Activated CD4-positive, alpha-beta T cell treated with anti-CD3 and anti-CD28 coated beads, Interleukin-2, amount 50 U/mL, for 4 hours (primary cell): ENCODE data around the gene TATDN2.
"Not testable (repeated sequence)": the region's sequence is repeated elsewhere in the genome, so short reads cannot be mapped to it uniquely, and the experiment has no call there.

Experiments
- DNase-seq, 2 experiments: peaks; one replicate each; pipeline ENCODE4 v3.0.0-alpha.2; 2020

The TATDN2 gene

DNA sequence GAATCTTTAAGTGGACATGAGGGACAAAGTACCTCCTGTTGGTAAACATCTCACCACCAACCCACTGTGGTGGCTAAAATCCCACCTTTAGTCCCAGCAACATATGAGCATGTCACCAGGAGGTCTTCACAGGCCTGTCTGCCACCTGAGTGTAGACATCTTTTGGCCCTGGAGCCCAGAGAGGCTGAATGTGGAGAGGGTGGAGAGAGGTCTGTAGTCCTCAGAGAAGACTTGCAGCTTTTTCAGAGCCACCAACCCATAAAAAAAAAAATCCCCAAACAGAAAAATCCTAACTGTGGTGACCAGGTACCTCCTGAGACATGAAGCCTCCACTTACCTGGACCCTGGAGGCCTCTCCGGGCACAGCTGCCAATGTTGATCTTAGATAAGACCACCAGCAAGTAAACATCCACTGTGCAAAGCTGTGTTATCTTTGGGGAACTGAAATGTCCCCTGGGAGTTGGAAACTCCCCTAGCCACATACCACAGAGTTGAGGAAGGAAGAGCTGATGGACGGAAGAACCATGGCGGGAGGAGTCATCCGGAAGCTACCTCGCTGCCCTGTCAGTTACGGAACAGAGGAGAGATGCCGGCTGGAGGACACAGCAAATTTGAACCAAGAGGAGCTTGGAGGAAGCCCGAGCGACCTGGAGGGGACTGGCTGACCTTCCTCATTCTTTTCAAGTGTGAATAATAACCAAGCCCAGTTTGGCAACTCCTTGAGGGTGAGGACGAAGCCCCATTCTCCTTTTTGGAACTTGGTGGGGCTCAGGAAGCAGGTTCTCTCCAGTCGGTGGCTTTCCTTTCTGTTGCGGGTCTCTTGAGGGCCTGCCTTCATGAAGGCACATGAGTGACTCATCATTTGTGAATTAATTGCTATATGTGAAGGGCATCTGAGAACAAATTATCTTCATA, 44.5 kb downstream of the TATDN2 start, which contains the start of gene GHRL:
GHRL (minus strand) TSS at position 443 of the 915 bp plus-strand sequence. CDS start 2,767 bp downstream, outside the sequence.
- DNase-seq: no peak

DNA sequence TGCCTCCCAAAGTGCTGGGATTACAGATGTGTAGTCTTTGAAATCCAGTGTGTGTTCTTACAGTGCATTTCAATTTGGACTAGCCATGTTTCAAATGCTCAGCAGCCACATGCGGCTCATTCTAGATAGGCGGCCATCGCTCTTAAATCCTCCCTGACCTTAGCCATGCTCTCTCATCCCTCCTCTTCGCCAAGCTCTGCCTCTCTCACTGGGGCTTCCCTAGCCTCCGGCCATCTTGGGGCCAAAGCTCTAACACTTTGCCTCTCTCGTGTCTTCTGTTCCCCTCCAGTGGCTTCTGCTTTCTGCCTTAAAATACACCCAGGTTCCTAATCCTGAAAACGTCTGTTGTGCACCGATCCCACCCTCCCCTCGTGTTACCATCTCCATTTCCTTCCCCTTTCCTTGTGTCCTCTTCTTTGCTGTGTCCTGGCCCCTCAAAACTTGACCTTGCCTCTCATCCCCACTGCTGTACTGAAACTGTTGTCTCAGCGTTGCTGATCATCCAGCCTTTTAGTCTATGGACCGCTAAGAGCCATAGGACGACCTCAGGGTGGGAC, 45.8 kb downstream of the TATDN2 start:
- no peak for DNase-seq

- DNase-seq: not testable (repeated sequence)
Measured at GRCh38 chr3:10298064-10298463, 49.8 kb downstream of the TATDN2 start.

- no peak for DNase-seq
Measured at GRCh38 chr3:10299175-10299574, 50.9 kb downstream of the TATDN2 start.

- DNase-seq: no peak
Measured at GRCh38 chr3:10299679-10300078, 51.4 kb downstream of the TATDN2 start.

DNA sequence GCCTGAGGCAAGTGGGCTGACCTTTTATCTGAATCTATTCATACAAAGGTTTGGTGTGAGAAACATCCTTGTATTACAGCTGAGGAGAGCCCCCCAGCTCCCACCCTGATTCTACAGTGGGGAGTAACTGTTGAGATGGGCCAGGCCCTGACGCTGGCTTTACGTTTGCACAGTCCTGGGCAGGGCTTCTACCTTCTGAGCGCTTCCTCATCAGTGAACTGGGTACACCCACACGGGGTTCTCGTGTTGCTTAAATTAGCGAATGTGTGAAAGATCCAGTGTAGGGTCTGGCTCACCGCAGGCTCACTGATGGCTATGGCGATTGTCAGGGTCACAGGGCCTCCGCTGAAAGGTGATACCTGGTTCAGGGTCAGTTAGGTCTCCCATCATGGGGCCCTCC, 51.8 kb downstream of the TATDN2 start:
- DNase-seq: no peak

DNA sequence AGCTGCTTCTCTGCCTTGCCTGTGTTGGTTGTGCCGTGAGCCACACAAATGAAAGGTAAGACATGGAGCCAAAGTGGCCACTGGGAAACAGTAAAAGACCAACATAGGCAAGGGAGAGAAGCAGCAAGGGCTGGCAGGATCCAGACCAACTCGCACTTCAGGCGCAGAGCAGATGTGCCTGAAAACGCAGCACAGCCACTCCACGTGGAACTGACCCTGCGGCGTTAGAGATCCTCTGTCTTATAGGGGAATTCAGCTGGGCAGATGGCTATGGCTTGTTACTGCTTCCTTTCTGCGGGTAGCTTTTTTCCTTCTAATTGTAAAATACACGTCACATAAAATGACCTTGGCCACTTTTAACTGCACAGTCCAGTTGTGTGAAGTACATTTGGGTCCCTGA, 54.8 kb downstream of the TATDN2 start:
- no peak for DNase-seq

DNA sequence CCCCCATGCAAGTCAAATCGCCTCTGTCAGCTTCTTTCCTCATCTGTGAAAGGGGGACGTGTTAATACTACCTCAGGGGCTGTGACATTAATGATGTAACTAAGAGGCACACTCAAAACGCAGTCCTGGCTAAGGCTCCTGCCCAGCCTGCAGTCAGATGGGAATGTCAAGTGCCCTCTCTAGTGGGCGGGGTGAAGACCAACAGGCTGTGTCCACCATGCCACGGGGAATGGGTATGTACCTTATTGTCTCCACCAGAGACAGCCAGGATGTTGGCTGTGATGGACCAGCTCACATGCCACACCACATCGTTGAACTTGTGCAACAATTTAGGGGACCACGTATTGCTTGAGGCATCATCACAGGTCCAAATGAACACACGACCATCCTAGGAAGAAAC, 55.5 kb downstream of the TATDN2 start:
- DNase-seq: no peak

DNA sequence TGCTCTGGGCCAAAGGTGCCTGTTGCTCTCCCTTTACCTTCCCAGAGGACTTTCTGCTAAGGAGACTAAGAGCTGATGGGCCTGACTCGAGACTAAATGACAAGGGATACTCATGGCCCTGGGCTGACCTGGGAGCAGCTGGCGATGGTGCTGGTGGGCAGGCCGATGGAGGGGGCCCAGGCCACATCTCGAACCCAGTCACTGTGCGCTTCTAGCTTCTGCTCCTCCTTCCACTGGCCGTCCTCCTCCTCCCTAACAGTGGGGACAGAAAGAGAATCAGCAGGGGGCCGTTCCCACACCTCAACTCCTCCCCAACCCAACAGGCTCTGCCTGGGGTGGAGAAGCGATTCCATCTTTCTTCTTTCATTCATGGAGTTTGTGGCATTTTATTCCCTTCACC, 56.6 kb downstream of the TATDN2 start:
- no peak for DNase-seq

DNA sequence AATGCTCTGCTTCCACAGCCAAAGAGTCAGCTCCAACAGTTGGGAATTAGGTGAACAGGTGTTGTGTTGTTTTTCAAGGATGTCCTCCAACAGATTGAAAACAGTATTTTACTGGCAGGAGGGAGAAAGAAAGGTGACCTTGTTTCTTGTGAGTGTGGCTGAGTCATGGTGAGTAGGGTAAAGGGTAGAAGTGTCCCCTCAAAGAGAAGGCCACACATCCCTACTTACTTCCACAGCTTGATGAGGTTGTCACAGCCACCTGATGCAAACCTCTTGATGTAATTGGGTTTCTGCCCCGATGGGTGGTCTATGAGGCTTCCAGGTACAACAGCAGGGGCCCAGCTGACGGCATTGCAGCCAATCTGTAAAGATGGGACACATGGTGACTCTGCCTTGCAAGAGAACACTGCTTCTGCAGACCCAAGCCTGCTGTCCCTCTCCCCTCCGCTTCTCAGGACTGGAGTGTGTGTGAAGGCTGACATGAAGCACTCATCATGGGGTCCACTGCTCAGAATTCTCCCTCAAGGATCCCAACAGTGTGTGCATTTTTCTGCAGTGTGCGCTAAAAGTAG, 57.2 kb downstream of the TATDN2 start:
- no peak for DNase-seq

GRCh38 chr3:10306156-10306555, 57.9 kb downstream of the TATDN2 start:
- no peak for DNase-seq

DNA sequence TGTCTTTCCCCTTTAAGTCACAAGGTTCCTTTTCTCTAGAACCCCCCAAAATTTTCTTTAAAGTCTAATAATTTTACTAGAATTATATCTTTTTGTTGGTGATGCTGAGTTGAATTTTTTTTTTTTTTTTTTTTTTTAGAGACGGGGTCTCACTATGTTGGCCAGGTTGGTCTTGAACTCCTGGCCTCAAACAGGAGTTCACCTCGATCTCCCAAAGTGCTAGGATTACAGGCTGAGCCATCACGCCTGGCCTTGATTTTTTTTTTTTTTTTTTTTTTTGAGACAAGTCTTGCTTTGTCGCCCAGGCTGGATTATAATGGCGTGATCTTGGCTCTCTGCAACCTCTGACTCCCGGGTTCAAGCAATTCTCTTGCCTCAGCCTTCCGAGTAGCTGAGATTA, 60.4 kb downstream of the TATDN2 start:
- DNase-seq: no peak

- no peak for DNase-seq
Measured at GRCh38 chr3:10309736-10310135, 61.5 kb downstream of the TATDN2 start.

DNA sequence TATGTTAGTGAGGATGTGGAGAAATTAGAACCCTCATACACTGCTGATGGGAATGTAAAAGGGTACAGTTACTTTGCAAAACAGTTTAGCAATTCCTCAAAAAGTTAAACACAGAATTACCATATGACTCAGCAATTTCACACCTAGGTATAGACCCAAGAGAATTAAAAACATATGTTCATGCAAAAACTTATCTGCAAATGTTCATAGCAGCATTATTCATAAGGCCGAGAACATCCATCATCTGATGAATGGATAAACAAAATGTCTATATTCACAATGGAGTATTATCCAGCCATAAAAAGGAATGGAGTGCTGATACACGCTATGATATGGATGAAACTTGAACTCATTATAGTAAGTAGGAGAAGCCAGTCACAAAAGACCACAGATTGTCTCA, 62.3 kb downstream of the TATDN2 start:
- no peak for DNase-seq

DNA sequence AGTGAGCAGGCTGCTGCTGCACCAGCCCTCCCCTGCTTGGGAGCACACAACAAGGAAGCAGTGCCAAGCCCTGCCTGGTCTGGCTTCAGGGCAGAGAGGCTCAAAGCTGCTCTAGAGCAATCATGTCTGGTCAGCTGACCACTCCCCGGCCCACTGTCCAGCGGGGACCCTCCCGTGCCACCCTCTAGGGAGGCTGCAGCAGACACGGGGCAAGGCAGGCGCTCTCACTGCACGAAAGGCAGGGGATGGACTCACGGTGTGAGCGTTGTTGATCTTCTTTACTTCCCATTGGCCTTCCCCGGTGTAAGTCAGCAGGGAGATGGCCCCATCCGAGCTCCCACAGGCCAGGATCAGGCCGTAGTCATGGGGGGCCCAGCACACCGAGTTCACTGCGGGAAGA, 63.5 kb downstream of the TATDN2 start:
- no peak for DNase-seq

DNA sequence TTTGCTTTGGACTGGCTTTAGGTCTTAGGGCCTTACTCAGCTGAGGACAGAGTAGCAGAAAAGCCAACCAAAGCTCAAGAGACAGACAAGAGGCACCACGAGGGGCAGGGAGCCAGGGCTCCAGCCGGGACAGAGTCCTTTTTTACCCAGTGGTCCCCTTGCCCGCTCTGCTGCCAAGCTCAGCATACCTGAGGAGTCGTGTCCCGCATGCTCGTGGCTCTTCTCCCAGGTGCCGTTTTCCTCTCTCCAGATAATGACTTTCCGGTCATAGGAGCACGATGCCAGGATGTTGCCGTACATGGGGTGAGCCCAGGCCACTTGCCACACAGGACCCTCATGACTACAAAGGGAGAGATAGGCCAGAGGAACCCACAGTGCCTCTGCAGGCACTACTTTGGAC, 64.1 kb downstream of the TATDN2 start:
- no peak for DNase-seq

GRCh38 chr3:10312861-10313260, 64.6 kb downstream of the TATDN2 start:
- DNase-seq: no peak

DNA sequence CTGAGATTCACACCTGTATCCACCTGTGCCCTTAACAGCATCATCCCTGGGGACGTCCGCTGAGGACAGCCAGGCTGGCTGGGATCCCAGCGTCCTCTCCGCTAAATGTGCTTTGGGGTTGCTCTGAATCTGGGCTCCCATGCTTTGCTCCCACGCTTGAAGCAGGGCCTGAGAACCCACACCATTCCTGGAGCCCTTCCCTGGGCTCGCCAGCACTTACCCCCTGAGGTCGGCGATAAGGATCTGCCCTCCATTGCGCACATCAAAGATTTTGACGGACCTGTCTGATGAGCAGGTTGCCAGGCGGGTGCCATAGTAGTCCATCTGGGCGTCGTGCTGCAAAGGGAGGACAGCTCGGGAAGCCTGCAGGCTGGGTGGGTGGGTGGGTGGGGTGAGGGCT, 66.8 kb downstream of the TATDN2 start:
- no peak for DNase-seq

DNA sequence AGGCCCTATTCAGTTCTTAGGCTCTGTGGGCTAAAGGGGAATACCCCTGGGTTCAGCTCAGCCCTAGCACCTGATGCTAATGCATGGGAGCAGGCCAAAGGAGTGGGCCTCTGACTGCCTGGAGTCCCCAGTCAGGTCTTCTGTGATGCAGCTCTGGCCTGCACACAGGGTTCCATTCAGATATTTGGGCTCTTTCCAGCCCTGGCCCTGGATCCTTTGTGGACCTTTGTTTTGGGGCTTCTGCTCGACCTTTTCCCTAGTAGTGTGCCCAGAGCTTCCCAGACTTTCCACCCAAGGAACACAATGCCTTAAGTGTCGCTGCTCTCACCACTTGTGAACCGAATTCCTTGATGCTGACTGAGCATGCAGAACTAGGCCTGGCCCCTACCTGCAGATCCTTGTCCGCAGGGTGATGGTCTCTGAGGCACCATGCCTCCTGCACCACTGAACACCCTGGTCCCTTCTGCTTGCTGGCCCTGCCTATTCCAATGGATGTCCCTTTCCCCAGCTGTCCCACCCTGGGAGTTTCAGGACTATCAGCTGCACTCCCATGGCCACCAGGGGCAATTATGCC, 67.6 kb downstream of the TATDN2 start:
- DNase-seq: no peak

DNA sequence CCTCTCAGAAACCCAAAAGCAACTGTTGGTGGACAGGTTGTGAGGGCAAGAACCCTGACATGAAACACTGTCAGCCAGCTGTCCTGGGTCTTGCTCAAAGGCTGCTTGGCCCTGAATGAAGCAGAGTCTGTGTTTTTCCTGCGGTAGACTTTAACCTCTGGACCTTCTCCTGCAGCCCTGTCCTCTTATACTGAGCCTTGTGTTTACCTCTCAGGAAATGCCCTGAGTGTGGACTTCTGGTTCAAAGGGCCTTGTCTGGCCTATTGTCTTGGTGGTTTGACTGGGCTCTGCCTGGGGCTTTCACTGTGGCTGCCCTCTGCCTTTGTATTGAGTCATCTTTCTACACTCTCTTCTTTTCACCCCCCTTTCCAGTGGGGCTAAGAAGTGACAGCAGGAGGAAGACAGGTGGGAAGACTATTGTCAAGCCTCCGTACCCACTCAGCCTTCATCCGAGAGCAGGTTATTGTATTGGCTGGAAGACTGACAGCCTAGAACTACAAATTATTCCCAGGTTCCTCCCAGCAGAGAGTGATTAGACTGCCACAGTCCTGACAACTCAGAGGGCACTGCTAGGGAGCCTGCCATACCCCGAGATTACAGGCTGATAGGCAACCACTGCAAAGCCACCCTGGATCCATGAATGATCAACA, 69.2 kb downstream of the TATDN2 start:
- no peak for DNase-seq

GRCh38 chr3:10317961-10318350, 69.7 kb downstream of the TATDN2 start:
- no peak for DNase-seq

DNA sequence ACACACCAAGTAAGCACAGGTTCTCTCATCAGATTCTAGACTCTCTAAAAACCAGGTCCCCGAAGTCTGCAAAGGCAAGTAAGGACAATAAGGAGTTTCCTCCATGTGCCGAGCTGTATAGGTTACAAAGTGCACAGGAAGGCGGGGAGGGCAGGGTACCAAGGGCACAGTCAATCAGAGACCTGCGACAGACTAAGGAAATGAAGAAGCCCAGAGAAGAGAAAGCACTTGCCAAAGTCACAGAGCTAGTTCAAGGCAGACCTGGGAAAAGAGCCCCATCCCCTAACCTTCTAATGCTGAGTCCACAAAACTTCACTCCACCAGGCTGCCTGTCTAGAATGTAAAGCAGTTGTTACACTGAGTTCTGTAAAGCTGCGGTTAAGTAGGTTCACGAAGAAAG, 71.0 kb downstream of the TATDN2 start:
- no peak for DNase-seq

DNA sequence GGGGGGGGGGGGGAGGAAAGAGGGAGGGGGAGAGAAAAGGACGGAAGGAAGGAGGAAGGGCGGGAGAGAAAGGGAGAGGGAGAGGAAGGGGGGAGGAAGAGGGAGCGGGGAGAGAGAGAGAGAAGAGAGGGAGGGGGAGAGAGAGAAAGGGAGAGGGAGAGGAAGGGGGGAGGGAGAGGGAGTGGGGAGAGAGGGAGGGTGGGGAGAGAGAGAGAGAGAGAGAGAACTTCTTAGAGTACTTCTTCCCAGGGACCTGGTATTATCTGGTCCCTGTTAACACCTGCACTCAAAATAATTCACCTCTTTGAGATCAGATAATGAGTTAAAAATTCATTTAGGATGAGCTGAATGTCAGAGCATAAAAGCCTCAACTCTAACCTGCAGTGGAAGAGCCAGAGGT, 71.5 kb downstream of the TATDN2 start:
- no peak for DNase-seq
